GM21526 (cell line): ENCODE measurements around the gene KMT2E.
A peak's percentile ranks its signal among the peaks of the same experiment; 100 is the strongest.
"Not testable (repeated sequence)": the region's sequence is repeated elsewhere in the genome, so short reads cannot be mapped to it uniquely, and the experiment has no call there.

Experiments used
- ATAC-seq: cut with Tn5 transposase; IDR thresholded peaks from one replicate; pipeline ENCODE4 v1.9.1; 2021; ENCODE audit warnings: moderate library complexity; ENCODE audit not compliant: unreplicated experiment, low FRiP score

The KMT2E gene

GRCh38 chr7:105013816-105014692, at the start of gene KMT2E:
Gene KMT2E, plus strand, starts transcription at chr7:105014205. Its CDS starts 26,748 bp downstream, at chr7:105040953.
- ATAC-seq: peak; percentile 32

GRCh38 chr7:104964626-104965236, 49.3 kb upstream of the KMT2E start:
- no peak for ATAC-seq

GRCh38 chr7:104966022-104966421, 48.0 kb upstream of the KMT2E start:
- no peak for ATAC-seq

GRCh38 chr7:104967088-104967487, 46.9 kb upstream of the KMT2E start:
- no peak for ATAC-seq

- ATAC-seq: no peak
These were observed 46.4 kb upstream of the KMT2E start for GRCh38 chr7:104967595-104967994.

GRCh38 chr7:104968648-104969047, 45.4 kb upstream of the KMT2E start:
- no peak for ATAC-seq

- no peak for ATAC-seq
These were observed 44.8 kb upstream of the KMT2E start for GRCh38 chr7:104969183-104969582.

GRCh38 chr7:104971290-104972071, 42.5 kb upstream of the KMT2E start:
- ATAC-seq: no peak

GRCh38 chr7:104972500-104972899, 41.5 kb upstream of the KMT2E start:
- ATAC-seq: no peak

- no peak for ATAC-seq
These were observed 40.8 kb upstream of the KMT2E start for GRCh38 chr7:104973227-104973626.

- no peak for ATAC-seq
These were observed 40.0 kb upstream of the KMT2E start for GRCh38 chr7:104973909-104974415.

- not testable (repeated sequence) for ATAC-seq
These were observed 38.5 kb upstream of the KMT2E start for GRCh38 chr7:104975553-104975952.

GRCh38 chr7:104976966-104977636, 36.9 kb upstream of the KMT2E start:
- ATAC-seq: no peak

GRCh38 chr7:104978460-104978859, 35.5 kb upstream of the KMT2E start:
- ATAC-seq: no peak

- ATAC-seq: no peak
These were observed 34.7 kb upstream of the KMT2E start for GRCh38 chr7:104979167-104979841.

GRCh38 chr7:104980440-104980839, 33.6 kb upstream of the KMT2E start:
- no peak for ATAC-seq

- ATAC-seq: no peak
These were observed 32.9 kb upstream of the KMT2E start for GRCh38 chr7:104980841-104981671.

- no peak for ATAC-seq
These were observed 32.4 kb upstream of the KMT2E start for GRCh38 chr7:104981672-104982037.
